IPS-18c (cell line): Measurements from ENCODE around the gene COL19A1.

Source experiments
- H3K4me3 ChIP-seq: 2 replicates; pipeline ENCODE4 v1.7.0; 2013; ENCODE audit warnings: low read depth, mild to moderate bottlenecking, low read length, moderate library complexity; ENCODE audit not compliant: insufficient read depth
- H3K9me3 ChIP-seq: one replicate; pipeline ENCODE4 v1.6.1; 2013; ENCODE audit warnings: mild to moderate bottlenecking, low read length, moderate library complexity; ENCODE audit not compliant: control insufficient read depth, insufficient read depth

The COL19A1 gene

GRCh38 chr6:69852706-69853105, 13.7 kb upstream of the COL19A1 start:
- Histone ChIP-seq H3K9me3 (no peaks in the 10 kb centered on the region), H3K4me3 (no peak overlapping the region)

DNA sequence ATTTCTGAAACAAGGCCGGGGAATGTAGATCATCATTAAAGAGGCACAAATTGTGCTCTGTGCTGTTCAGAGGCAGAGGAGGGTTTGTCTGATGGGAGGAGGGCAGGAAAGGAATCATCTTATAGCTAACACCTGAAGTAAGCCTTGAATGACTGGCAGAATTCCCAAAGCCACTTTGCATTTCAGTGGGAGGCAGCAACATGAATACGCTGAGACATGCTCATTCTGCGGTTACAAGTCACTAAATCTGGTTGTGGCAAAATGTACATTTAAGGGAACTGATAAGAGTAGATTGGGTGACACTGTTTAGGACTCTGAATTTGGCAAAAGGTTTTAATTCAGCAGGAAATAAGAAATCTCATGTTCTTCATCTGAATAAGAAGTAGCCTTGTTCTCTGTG, 4.4 kb upstream of the COL19A1 start:
- H3K9me3 ChIP-seq = peaks cover 3% of the 10 kb centered on the region
- H3K4me3 ChIP-seq = no peak overlapping the region

- no peak overlapping the region for H3K4me3 ChIP-seq
- peaks cover 3% of the 10 kb centered on the region for H3K9me3 ChIP-seq
Observed at GRCh38 chr6:69863766-69864165, 2.6 kb upstream of the COL19A1 start.

DNA sequence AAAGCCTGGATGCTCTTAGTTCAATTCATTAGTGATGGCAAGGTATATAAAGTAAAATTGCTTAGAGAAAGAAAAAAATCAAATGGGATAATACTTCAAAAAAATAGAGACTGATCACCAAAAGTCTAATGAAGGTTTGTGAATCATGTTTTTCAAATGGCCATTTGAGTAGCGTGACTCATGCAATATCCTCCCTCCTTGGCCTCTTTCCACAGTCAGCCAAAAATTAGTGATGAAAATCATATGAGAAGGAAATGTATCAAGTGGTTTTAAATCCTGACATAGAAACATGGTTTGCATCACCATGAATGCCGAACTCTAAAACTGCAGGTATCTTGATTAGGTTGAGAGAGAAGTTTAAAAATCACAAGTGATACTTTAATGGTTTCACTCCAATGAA, 1.2 kb upstream of the COL19A1 start:
- Histone ChIP-seq H3K4me3 (no peak overlapping the region), H3K9me3 (peaks cover 3% of the 10 kb centered on the region)

GRCh38 chr6:69866770-69867638, 648 bp downstream of the COL19A1 start:
- Histone ChIP-seq H3K4me3 (peak overlapping the region; percentile 64), H3K9me3 (peaks cover 3% of the 10 kb centered on the region)

- H3K9me3 ChIP-seq = peaks cover 3% of the 10 kb centered on the region
Observed at GRCh38 chr6:69867639-69867976, 1.3 kb downstream of the COL19A1 start.

DNA sequence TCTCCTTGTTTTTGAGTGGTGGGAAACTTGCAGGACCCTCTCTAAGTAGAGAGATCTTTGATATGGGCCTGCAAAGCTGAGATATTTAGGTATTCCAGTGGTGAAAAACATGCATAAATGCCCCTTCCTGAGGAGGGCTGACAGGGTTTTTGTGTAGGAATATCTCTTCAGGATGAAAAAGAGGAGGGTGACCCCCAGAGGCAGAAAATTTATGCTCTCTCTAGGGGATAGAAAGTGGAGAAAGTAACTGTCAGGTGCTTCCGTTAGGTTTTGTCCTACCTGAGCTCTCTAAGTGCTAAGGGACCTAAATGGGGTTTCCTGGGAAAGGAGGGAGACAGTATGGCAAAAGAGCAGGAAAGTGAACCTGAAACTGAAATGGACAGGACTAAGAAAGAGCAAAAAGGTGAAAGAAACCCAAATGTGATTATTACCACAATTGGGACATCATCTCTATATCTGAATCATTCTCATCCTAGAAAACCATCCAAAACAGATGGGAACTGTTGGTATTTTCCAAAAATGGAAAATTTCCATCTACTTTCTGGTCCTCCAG, 2.0 kb downstream of the COL19A1 start:
- H3K4me3 ChIP-seq = no peak overlapping the region

More at GRCh38 chr6:69867639-69867976, 1.3 kb downstream of the COL19A1 start:
- peak overlapping the region; percentile 64 for H3K4me3 ChIP-seq

DNA sequence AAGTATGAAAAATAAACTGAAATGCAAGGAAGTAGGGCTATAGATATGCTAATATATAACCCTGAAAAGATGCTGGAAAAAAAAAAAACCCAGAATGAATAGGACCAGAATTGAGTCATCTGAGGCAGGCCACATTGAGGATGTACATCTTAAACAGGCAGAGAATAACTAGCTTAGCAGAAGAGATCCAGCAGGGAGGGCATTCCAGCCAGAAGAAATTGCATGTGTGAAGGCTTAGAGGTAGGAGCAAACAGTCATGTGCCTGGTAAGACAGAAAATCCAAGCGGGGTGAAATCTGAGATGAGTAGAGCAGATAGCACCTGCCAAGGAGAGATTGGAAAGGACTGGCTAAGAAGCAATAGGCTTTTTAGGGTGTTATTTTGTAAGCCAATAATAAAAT, 2.6 kb downstream of the COL19A1 start:
- H3K4me3 ChIP-seq = no peak overlapping the region
- peaks cover 3% of the 10 kb centered on the region for H3K9me3 ChIP-seq

More for the DNA sequence above, 2.0 kb downstream of the COL19A1 start:
- H3K9me3 ChIP-seq = peaks cover 3% of the 10 kb centered on the region

- peaks cover 3% of the 10 kb centered on the region for H3K9me3 ChIP-seq
- H3K4me3 ChIP-seq = no peak overlapping the region
Observed at GRCh38 chr6:69871107-69871506, 4.8 kb downstream of the COL19A1 start.

DNA sequence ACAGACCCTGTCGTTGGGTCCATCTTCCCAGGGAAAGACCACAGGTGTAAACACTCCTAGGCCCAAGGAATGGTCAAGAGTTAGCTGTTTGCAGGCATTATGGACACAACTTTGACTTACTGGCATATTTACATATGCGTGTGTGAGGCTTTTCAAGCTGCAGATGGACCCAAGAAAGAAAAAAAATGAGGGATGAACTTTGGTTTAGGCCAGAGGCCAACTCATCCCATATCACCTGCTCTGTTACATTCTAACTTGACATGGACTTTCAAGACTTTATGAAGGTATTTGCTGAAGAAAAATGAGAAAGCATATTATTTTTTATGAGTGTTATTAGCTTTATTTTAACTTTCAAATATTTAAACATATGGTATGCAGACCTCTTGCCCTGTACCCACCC, 6.9 kb downstream of the COL19A1 start:
- Histone ChIP-seq H3K4me3 (no peak overlapping the region), H3K9me3 (no peaks in the 10 kb centered on the region)

- Histone ChIP-seq H3K9me3 (no peaks in the 10 kb centered on the region), H3K4me3 (no peak overlapping the region)
Observed at GRCh38 chr6:69875715-69876114, 9.4 kb downstream of the COL19A1 start.

DNA sequence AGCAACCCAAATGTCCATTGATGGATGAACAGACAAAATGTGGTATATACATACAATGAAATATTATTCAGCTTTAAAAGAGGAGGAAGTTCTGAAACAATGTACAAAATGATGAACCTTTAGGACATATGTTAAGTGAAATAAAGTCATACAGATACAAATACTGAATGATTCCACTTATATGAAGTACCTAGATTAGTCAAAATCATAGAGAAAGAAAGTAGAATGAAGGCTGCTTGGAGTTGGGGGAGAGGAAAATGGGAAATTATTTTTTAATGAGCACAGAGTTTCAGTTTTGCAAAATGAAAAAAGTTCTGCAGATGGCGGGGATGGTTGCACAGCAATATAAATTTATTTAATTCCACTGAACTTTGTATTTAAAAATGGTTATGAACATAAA, 12.4 kb downstream of the COL19A1 start:
- no peak overlapping the region for H3K4me3 ChIP-seq
- no peaks in the 10 kb centered on the region for H3K9me3 ChIP-seq

DNA sequence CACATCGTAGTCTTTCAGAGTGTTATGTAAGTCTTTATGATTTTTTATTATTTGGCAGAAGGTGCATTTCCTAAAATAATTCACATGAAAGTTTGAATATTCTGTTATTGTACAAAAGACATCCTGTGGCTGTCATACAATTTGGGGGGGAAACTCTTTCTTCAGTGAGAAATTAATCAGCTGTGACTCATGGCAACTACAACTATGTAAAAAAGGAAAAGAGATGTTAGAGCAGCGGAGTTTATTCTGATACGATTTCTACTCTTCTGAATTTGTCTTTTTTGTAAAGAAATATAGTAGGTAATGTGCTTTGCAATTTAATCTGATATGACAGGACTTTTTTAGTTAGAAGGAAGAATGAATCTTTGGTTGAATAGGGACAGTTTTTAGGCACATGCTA, 14.2 kb downstream of the COL19A1 start:
- Histone ChIP-seq H3K4me3 (no peak overlapping the region), H3K9me3 (no peaks in the 10 kb centered on the region)

GRCh38 chr6:69881322-69882151, 15.2 kb downstream of the COL19A1 start:
- no peaks in the 10 kb centered on the region for H3K9me3 ChIP-seq
- no peak overlapping the region for H3K4me3 ChIP-seq

DNA sequence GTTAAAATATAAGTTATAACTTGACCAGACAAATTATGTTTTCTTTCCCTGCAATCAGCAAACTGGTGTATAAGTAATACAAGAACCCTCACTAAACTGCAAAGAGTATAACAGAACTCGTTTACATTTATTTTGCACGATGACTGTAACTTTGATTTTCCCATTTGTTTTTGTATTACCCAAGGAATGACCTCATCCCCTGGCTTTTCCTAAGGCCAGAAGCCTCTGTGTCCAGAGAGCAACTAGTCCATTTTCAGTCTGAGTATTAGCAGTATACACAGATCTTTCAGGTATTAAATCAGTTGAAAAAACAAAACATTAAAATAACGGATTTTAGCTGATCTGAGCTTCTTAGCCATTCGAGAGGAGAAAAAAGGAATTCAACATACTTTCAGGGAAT, 17.2 kb downstream of the COL19A1 start:
- no peak overlapping the region for H3K4me3 ChIP-seq
- peaks cover 3% of the 10 kb centered on the region for H3K9me3 ChIP-seq

DNA sequence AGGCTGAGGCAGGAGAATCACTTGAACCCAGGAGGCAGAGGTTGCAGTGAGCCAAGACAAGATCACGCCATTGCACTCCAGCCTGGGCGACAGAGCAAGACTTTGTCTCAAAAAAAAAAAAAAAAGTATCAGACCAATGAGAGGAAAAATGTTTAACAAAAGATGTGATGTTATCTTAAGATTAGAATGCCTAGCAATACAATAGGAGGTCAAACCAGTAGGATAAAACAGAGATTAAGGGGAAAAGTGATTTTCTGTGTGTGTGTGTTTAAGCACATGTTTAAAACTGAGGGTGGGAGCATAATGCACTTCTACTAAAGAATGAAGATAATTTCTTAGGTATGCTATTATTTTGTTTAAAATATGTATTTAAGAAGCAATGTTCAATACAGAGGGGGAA, 17.9 kb downstream of the COL19A1 start:
- Histone ChIP-seq H3K4me3 (no peak overlapping the region), H3K9me3 (peaks cover 3% of the 10 kb centered on the region)

GRCh38 chr6:69887026-69887425, 20.7 kb downstream of the COL19A1 start:
- H3K9me3 ChIP-seq = peaks cover 3% of the 10 kb centered on the region

More at GRCh38 chr6:69887026-69887425, 20.7 kb downstream of the COL19A1 start:
- no peak overlapping the region for H3K4me3 ChIP-seq
